Left kidney (tissue), 2 donors: ENCODE data around the gene RPS6KA5. TPM values are rescaled to one million over a fixed set of nuclear protein-coding genes. Genes with fewer than 3 reads are reported as not detected.
"Not testable (repeated sequence)": the region's sequence is repeated elsewhere in the genome, so short reads cannot be mapped to it uniquely, and the experiment has no call there.

ENCODE experiments used
- DNase-seq: peaks from one replicate; pipeline ENCODE4 v3.0.0-alpha.2; 2013
- polyA plus RNA-seq: library from polyadenylated mRNA; unstranded; fragments of 120-200 nt; gene quantifications from one replicate; pipeline ENCODE4 v1.2.1, GENCODE V29; 2013; ENCODE audit not compliant: insufficient read length

RPS6KA5 gene
- polyA plus RNA-seq, 1 donor, result 9.2 TPM

DNA sequence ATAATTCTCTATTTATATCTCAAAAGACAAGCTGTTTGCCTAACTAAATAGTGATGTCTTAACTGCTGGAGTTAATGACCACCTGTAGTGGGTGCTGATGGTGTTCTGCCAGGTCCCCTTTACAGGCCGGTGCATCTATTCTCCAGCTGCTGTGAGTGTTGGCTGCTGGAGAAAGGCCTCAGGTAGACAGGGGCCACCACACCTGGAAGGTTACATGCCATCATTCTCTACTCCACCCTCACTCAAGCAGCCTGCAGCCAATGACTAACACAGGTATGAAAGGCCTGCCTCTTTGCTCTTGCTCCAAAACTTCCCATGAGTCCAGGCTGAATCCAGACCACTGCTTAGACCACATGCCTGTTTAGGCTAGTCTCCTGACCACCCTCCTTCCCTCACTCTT lies 73.9 kb downstream of the RPS6KA5 start:
- DNase-seq, result no peak

DNA sequence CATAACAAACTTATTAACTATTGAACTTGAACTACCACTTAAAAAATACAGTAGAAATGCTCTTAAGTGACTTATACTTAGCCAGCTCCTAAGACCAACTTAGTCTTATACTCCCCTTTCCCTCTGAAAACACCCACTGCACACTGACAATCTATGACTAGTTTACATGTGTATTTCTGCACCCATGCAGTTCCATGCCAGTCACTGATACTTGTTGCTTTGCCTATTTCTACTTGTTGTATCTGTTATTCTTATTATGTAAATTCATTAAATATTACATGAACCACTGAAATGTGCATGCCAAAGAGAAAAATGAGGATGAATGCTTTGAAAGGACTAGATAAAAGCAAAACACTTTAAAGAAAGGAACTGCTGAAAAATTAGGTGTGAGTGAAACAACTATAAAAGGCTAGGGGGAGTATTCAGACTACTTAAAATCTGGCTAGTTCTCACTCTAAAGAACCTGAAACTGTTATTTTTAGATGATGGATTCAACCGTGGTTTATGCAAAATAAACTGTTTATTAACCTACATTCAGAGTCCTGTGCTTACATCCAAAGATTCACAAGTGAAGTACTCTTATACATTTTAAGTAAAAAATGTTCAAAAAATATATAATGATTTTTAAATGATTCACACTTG lies 74.7 kb downstream of the RPS6KA5 start:
- DNase-seq, result no peak

DNA sequence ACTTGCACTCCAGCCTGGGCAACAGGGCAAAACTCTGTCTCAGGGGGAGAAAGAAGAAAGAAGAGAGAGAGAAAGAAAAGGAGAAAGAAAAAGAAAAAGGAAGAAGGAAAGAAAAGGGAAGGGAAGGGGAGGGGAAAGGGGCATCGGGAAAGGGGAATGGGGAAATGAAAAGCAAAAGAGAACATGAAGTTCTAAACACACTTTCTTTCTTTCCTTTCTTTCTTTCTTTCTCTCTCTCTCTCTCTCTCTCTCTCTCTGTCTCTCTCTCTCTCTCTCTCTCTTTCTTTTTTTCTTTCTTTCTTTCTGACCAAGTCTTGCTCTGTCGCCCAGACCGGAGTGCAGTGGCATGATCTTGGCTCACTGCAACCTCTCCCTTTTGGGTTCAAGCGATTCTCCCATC lies 76.9 kb downstream of the RPS6KA5 start:
- no peak for DNase-seq

DNA sequence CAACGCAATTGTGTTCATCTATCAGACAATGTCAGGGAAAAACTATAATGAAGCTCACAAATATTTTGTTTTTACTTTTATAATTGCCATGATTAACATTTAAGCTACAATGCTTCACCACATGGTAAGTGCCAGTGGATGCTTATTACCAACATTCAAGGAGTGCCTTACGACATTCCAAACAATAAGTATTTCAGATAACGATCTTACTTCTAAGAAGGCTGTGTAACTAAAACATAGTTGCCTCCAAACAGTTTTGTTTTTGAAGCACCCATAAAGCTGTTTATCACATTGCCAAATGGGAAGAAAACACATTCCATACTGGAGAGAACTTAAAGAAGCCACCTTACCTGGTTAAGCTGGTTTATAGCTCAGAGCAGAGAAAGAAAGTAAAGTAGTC lies 78.8 kb downstream of the RPS6KA5 start:
- no peak for DNase-seq

DNA sequence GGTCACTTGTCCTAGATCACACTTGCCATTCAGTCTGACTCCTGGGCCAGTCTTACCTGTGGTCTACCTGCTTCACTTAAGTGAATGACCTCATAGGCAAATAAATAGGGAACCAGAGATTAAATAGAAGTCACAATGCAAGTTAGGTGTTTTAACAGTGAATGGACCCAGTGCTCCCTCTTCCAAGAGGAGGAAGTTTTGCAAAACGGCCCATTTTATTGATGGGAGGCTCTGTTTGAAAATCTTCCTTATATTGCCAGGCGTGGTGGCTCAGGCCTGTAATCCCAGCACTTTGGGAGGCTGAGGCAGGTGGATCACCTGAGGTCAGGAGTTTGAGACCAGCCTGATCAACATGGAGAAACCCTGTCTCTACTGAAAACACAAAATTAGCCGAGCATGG lies 79.8 kb downstream of the RPS6KA5 start:
- not testable (repeated sequence) for DNase-seq

DNA sequence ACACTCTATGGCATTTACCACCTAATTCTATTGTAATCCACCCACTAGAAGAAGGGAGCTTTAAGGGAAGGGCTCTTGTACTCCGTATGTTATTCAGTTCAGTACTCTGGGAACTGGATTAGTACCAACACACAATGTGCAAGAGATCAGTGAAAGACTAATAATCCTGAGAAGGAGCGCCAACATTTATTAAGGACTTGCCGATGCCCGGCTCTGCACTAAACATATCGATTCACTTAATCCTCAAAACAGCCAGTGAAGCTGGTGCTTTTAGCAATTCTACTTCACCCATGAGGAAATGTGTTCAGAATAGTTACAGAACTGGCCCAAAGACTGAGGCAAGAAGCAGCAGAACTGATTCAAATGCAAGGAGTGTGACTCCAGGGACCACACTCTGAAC lies 80.9 kb downstream of the RPS6KA5 start:
- DNase-seq, result no peak

DNA sequence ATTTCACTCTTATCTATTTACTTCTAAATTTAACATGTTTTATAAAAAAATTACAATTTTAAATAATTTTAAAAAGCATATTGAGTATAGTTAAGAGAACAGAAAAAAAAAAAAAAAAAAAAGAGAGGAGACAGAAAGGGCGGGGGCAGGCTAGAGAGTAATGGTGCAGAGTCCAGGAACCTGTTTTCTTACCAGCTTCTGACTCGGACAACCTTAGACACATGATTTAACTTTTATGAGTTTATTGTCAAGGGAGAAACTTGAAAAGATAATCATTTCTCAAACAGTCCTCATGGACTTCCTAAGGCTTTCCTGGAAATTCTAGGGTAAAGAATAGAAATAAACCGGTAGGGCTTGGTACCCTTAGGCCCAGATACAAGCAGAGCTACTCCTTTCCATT lies 84.3 kb downstream of the RPS6KA5 start:
- DNase-seq, result no peak

DNA sequence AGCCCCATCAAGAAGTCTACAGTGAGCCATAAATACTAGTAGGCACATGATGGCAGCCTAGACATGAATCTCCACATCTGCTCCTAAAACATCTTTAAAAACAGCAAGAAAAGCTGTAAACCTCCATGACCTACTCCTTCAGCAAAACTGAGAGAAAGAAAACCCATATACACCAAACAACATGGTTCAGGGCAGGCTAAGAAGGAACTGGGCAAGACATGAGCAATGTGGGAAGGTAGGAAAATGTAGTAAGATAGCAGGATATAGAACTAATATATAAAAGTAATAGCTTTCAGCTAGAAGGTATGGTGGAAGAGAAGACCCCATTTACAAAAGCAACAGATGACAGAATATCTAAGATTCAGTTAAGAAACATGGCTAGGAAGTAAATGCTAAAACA lies 88.8 kb downstream of the RPS6KA5 start:
- DNase-seq, result no peak

DNA sequence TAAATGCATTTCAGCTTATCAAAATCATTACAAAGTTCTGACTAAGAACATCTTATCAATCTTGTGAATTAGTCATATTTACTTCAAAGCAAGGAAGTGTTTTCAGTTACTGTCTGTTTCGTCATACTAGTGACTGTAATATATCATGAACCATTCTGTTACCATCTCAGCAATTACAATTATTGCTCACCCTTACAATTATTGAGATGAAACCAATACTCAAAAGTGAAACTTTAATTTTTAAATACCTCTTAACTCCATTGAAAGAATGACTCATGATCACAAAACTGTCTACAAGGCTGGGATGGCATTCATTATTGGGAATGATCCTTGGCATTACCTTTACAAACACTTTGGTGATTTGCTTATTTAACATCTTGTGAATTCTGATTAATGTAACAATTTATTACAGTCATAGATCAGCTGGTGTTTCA lies 90.3 kb downstream of the RPS6KA5 start:
- DNase-seq, result no peak

DNA sequence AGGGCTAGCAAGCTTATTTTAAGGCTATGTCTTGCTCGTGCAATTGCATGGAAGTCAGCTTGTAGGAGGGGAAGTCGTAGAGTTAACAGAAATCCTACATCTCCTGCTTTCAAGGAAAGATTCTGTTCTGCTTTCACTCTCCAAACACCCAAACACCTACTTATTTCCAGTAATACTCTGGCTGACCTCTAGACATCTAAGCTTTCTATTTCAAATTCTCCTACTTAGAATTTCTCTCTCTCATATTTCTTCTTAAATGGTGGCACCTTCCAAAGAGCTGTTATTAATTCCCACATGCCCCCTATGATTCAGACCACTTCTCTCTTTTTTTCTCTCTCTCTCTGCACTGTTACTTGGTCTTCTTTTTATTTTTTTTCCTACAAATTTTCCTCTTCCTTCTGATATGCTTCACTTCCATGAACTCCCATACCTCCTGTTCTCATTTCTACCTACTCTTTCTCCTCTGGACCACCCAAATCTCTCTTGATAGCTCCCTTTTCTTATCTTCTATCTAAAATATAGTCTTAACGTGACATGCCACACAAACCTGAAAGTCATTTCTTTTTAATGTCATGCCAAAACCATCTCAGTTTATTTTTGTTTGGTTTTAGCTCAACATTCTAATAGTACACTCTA lies 90.8 kb downstream of the RPS6KA5 start:
- DNase-seq, result no peak

DNA sequence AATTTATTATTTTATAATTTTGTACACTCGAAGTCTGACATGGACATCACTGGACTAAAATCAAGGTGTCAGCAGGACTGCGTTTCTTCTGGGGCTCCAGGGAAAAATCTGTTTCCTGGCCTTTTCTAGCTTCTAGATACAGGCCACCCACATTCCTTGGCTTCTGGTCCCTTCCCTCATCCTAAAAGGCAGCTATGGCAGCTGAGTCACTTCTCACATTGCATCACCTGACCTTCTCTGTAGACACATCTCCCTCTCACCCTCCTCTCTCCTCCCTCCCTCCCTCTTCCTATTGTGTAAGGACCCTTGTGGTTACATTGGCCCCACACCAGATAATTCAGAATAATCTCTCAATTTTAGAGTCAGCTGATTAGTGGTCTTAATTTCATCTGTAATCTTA lies 92.4 kb downstream of the RPS6KA5 start:
- no peak for DNase-seq

DNA sequence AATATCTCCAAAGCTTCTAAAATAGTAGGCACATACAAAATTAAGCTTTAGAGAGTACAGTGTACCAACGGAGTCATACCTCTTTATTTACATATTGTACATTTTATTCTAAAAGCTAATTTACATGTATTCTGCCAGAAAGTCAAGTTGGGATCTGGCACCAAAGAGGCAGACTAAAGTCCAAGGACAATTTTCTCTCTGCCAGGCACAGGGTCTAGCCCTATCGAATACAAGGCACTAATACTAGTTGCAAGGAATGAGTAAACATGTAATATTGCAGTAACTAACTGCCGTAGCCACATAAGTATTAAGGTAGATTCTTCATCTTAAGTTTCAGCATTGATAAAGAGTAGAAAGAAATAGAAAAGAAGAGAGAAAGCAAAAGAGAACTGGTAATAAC lies 93.9 kb downstream of the RPS6KA5 start:
- DNase-seq, result no peak

DNA sequence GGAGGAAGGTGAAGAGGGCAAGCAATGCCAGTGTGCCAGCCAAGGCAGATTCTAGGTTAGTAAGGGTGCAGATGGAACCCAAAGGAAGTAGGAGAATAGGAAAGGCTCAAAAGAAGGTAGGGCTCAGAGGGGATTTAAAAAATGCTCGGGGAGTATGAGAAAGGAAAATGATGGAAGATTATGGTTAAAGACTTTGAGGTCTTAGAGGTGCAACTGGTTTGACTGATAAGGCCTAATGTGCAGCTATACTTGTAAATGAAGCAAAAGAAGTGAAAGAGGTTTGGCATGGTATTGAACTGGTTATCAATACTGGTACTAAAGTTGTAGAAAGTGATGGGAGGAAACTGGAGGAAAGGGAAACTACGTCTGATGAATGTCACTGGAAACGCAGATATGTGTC lies 94.7 kb downstream of the RPS6KA5 start:
- no peak for DNase-seq

DNA sequence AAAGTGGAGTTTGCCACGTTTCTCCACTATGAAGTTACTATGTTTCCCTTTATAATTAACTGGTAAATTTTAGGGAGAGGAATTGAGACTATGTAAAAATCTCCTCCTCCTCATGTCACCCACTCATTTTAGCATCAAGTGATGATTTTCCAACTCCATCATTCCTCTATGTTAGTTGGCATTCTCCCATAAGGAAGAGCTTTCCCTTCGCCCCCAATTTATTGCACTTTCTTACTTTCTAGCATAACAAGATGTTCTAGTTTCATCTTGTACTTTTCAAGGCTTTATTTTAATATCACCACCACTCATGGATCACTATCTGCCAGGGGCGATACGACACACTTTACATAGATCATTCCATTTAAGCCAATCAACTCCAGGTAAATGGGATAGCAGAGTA lies 97.1 kb downstream of the RPS6KA5 start:
- DNase-seq, result no peak

DNA sequence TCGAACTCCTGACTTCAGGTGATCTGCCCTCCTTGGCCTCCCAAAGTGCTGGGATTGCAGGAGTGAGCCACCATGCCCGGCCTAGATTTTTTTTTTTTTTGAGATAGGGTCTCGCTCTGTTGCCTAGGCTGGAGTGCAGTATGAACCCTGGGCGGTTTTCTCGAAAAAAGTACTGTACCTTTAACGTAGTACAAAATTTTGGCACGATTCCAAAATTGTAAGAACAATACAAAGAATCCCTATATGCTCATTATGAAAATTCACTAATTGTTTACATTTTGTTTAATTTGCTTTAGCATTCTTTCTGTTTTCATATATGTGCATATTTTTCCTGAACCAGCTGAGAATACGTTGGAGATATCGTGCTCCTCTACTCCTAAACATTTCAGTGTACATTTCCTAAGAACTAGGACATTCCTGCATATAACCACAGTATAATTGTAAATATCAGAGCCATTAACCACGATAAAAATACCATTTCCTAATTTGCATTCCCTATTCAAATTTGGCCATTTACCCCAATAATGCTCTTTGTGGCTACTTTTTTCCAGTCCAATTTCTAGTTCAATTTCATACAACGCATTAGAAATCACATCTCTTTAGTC lies 97.8 kb downstream of the RPS6KA5 start:
- no peak for DNase-seq

DNA sequence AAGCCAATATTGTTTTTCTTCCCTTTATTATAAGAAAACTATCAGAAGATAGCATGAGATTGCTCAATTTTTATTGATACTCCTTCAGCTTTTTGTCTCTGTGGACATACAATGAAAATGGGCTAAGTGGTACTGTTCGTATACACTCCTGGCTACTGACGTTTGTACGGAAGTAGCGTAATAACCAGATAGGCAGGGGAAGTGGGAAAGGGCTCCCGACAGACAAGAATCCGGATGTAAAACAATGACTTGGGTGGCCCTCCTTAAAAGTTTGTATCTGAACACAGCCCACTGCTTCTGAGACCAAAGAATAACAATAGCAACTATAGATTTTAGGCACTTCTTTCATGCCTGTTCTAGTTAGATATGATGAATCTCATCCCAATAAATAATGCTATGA lies 99.6 kb downstream of the RPS6KA5 start:
- DNase-seq, result no peak

DNA sequence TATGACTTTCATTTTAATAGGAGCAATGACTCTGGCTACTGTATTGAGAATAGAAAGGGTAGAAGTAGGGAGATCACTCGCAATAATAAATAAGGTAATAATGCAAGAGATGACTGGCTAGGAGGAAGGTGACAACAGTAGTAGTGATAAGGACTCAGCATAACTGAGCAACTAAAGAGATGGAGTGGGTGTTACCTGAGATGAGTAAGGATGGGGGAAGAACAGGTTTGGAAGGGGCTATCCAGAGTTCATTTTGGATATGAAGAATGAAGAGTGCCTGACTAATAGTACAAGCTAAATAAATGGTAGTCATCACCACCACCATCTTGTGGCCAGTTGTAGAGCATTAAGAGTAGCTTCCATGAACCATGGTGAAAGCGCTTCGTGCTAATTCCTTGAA lies 101.1 kb downstream of the RPS6KA5 start:
- no peak for DNase-seq

DNA sequence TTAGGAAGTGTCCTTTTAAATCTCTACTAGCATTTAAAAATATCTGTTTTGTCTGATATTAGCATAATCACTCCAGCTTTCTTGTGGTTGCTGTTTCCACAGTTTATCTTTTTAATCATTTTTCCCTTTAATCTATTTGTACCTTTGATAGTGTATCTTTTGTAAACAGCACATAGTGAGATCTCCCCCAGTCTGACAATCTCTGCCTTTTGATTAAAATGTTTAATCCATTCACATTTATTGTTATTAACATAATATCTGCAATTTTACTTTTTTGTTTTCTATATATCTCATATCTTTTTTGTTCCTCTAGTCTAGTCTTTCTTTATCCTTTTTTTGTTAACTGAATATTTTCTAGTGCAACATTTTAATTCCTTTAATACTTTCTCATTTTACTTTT lies 104.2 kb downstream of the RPS6KA5 start:
- no peak for DNase-seq

DNA sequence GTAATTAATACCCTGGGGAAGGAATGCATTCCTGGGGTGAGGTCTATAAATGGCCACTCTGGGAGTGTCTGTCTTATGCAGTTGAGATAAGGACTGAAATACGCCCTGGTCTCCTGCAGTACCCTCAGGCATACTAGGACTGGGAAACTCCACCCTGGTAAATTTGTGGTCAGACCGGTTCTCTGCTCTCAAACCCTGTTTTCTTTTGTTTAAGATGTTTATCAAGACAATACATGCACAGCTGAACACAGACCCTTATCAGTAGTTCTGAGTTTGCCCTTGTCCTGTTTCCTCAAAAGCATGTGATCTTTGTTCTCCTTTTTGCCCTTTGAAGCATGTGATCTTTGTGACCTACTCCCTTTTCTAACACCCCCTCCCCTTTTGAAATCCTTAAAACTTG lies 106.8 kb downstream of the RPS6KA5 start:
- not testable (repeated sequence) for DNase-seq

DNA sequence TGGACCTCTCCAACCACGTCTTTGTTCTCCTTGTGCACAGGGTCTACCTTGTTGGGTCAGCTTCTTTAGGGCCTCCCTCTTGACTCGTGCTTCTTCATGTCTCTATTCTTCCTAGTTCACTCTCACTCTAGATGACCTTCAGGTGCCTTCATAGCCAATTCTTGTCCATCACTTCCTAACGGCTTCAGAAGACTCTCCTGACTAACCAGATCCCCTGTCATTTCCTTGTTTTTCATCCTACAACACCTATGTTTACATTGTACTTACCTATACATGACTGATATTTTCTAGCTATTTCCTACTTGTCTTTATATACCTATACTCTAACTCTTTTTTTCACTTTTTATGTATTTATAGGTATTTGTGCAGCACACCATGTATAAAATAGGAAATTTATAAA lies 117.1 kb downstream of the RPS6KA5 start:
- DNase-seq, result no peak

DNA sequence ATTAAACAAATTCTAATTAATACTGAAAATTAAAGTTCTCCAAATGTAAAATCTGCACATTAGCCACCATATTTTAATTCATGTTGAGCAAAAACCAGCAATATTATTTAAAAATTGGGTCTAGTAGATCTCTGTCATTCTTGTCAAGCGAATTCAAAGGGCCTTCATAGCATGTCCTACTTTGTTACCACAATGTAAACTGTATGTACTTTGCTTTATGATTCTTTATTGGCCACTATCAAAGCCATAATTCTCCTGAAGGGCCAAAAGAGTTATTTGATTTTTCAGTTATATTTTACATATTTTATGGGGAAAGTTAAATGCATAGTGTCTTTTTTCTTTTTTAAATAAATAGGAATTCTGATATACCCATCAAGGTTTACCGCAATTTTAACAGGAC lies 117.9 kb downstream of the RPS6KA5 start:
- DNase-seq, result no peak

DNA sequence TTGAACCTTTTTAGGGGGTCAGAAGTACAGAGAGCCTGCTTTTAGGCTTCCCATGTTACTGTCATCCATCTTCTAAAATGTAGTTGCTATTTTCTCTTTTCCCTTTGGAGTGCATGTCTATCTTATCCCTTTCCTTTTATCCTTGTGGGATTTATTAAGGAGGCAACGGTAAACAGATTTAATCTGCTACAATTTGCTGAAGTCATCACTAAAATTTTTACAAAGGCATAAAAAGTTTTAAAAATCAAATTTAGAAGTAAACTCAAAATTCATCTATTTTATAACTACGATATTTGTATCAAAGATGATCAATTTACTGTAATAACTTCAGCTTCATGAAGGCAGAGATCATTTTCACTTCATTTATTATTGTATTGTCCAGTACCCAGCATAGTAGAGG lies 118.7 kb downstream of the RPS6KA5 start:
- DNase-seq, result no peak

DNA sequence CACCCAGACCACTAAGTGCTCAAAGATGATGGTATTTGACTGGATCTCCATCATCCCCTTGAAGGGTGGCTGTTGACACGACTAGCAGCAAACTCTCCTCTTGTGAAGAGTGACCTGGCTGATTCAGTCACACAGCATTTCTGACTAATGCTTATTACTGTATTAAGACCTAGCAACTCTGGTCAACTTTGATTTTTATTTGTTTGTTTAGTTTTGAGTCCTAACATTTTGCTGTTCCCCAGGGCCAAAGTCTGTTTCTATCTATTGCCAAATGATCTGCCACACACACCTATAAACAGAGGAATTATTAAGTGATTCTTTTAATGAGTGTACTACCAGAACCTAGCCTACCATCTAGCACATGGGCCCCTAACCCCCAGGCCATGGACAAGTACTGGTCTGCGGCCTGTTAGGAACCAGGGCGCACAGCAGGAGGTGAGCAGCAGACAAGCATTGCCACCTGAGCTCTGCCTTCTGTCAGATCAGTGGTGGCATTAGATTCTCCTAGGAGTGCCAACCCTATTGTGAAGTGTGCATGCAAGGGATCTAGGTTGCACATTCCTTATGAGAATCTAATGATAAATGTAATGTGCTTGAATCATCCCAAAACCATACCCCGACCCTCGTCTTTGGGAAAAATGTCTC lies 120.0 kb downstream of the RPS6KA5 start:
- DNase-seq, result no peak
